Adrenal gland (tissue), 12 donors: ENCODE results near the gene SPAG8. TPM values are rescaled to one million over a fixed set of nuclear protein-coding genes. Genes with fewer than 3 reads are reported as not detected.
A peak's percentile ranks its signal among the peaks of the same experiment; 100 is the strongest.

Experiments used
- DNase-seq, 7 donors: peaks; one replicate each; pipeline ENCODE4 v3.0.0-alpha.2; 2019 to 2020
- H3K27ac ChIP-seq, 5 donors: fragments of 200-600 bp; sonication (generic) in 4 of 5; 1 replicate in 3 of 5; 2 replicates in 2 of 5; pipeline versions ENCODE4 v1.5.1 to v1.8.0; 2016 to 2020; ENCODE audit warnings: mild to moderate bottlenecking in 1 of 5
- H3K27me3 ChIP-seq: fragments of 200-600 bp; 2 replicates; pipeline ENCODE4 v1.8.0; 2021
- H3K36me3 ChIP-seq, 2 donors: fragments of 200-600 bp; replicated peaks in 1 of 2; 1 replicate in 1 of 2; 2 replicates in 1 of 2; pipeline versions ENCODE4 v1.5.1 to v1.8.0; 2018 to 2022
- H3K4me1 ChIP-seq, 2 donors: fragments of 200-600 bp; replicated peaks in 1 of 2; 1 replicate in 1 of 2; 2 replicates in 1 of 2; pipeline versions ENCODE4 v1.5.1 to v1.8.0; 2018 to 2021
- H3K4me3 ChIP-seq, 4 donors: fragments of 200-600 bp; sonication (generic) in 3 of 4; one replicate each; pipeline ENCODE4 v1.5.1; 2016 to 2018
- H3K9me3 ChIP-seq, 3 donors: fragments of 200-600 bp; sonication (generic) in 1 of 3; replicated peaks in 1 of 3; 1 replicate in 2 of 3; 2 replicates in 1 of 3; pipeline versions ENCODE4 v1.5.1 to v1.8.0; 2016 to 2021
- CTCF ChIP-seq, 6 experiments: fragments of 450-650 bp in 4 of 6; fragments of 200-600 bp in 2 of 6; sonication (generic) in 1 of 6; IDR thresholded peaks; 1 replicate in 5 of 6; 2 replicates in 1 of 6; pipeline versions ENCODE4 v1.5.1 to v1.8.0; 2016 to 2021; ENCODE audit warnings: antibody characterized with exemption in 6 of 6, mild to moderate bottlenecking in 2 of 6, moderate library complexity in 1 of 6
- POLR2A ChIP-seq, 2 donors: fragments of 450-650 bp; IDR thresholded peaks; one replicate each; pipeline ENCODE4 v1.6.1; 2017; ENCODE audit warnings: antibody characterized with exemption in 2 of 2, mild to moderate bottlenecking in 2 of 2, moderate library complexity in 1 of 2
- WGBS, 4 donors: extraction: QIAGEN DNeasy Blood & Tissue Kit in 2 of 4; methylation state at CpG; one replicate each; pipeline versions ENCODE4 v1.1.5 to v1.1.7; 2013 to 2017; 5-methylcytosine and 5-hydroxymethylcytosine counted together
- intact Hi-C, 2 donors: fragments of 100-400 bp; cut with DNase I; formaldehyde crosslinking; loops; one replicate each; pipeline versions ENCODE4 v1.14.1 to v1.15.0; 2022 to 2023
- polyA plus RNA-seq, 3 donors: library from polyadenylated mRNA; stranded (reverse); fragments of 200-250 nt in 2 of 3; fragments of 350-450 nt in 1 of 3; fragmentation: Illumina TruSeq in 1 of 3; extraction: RNeasy Lipid Tissue Mini Kit (QIAGEN cat#74804) in 1 of 3; gene quantifications; one replicate each; pipeline ENCODE4 v1.2.3, GENCODE V29; 2013 to 2014
- total RNA-seq, 9 donors: library from RNA; depleted of rRNA in 4 of 9; stranded (reverse); fragments of >200 nt in 4 of 9; fragments of 120-200 nt in 1 of 9; fragmentation: NEBNext Ultra II Directional in 1 of 9; extraction: Animal tissue kit (Norgen Biotek cat#: 25700) in 1 of 9; gene quantifications; one replicate each; pipeline versions ENCODE4 v1.1.0 to v1.2.4, GENCODE V29; 2013 to 2023
- donor health status: healthy with polysubstance abuse.
- donor health status: Bipolar disorder and iron deficiency.
- donor health status: DM: yes; HTN: yes; CAD: no.
- donor health status: DM: no; HTN: no; CAD: no.
- donor health status: DM: no; HTN: no; CAD: no.
- donor health status: DM: yes; HTN: yes; CAD: no.

Gene SPAG8
- total and polyA plus RNA-seq, 12 donors: 0.98 to 9.2 (median 2.7) TPM

GRCh38 chr9:35831040-35831439, 19.0 kb upstream of the SPAG8 start:
- Histone ChIP-seq H3K27me3 (no peaks in the 10 kb centered on the region), H3K27ac (no peak overlapping the region), H3K4me1 (peaks cover 34 to 36% of the 10 kb centered on the region in 2 donors), H3K9me3 (no peaks in the 10 kb centered on the region), H3K4me3 (no peak overlapping the region), H3K36me3 (no peaks in the 10 kb centered on the region)
- 83 to 87% (median 83%) methylated on average over 4 of the region's 4 CpGs for WGBS, 4 donors
- no peak for TF ChIP-seq POLR2A (IDR thresholded peaks at IDR 0.05)
- TF ChIP-seq CTCF (IDR thresholded peaks at IDR 0.05): no peak
- DNase-seq: no peak
- intact Hi-C loops: no loop called here

DNA sequence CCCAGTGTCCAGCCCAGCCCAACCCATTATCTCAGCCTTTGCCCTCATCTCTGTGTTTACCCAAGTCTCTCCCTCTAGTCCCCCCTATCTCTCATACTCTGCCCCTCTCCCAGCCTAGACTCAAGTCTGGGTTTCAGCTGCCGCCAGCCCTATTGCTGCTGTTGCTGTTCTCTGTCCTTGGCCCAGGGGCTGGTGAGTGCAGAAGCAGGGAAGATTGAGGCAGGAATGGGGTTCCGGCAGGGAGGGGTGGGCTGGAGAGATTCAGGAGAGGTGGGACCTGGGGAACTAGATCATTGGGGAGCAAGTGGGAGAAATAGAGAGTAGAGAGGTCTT, 17.7 kb upstream of the SPAG8 start:
- peak in 1 of 7 donors; percentile 28 for DNase-seq
- intact Hi-C loops: loop anchor here (5.0 kb wide), 2 partner anchors 37 to 48 kb away; partner anchors contain the start of gene NPR2 (in 1 of the 2)
- no peaks in the 10 kb centered on the region for H3K27me3 ChIP-seq
- TF ChIP-seq CTCF (IDR thresholded peaks at IDR 0.05): no peak
- no peak for TF ChIP-seq POLR2A (IDR thresholded peaks at IDR 0.05)
- no peaks in the 10 kb centered on the region for H3K9me3 ChIP-seq
- whole genome bisulfite sequencing, 4 donors: 26 to 33% (median 28%) methylated on average over 2 of the region's 2 CpGs
- H3K36me3 ChIP-seq: no peaks in the 10 kb centered on the region
- H3K4me3 ChIP-seq: peak overlapping the region; percentile 15 to 98 (median 48)
- peaks cover 33 to 34% of the 10 kb centered on the region in 2 donors for H3K4me1 ChIP-seq
- H3K27ac ChIP-seq: peak overlapping the region; percentile 48 to 99 (median 93)

- TF ChIP-seq CTCF (IDR thresholded peaks at IDR 0.05) (no peak), POLR2A (IDR thresholded peaks at IDR 0.05) (peak in 1 of 2 donors; percentile 52)
- Histone ChIP-seq H3K27me3 (no peaks in the 10 kb centered on the region), H3K4me3 (peak within 1 kb of the TSS; percentile 39 to 98 (median 50)), H3K4me1 (peaks cover 30 to 33% of the 10 kb centered on the region in 2 donors), H3K36me3 (no peaks in the 10 kb centered on the region), H3K27ac (peak within 1 kb of the TSS; percentile 48 to 99 (median 93)), H3K9me3 (no peaks in the 10 kb centered on the region)
- peak; percentile 94 to 99 (median 98) for DNase-seq
- intact Hi-C loops: loop anchor here (5.0 kb wide), 2 partner anchors 37 to 48 kb away; partner anchors contain the start of gene NPR2 (in 1 of the 2)
- 0 to 1% (median 1%) methylated on average over 29 to 53 of the region's 53 CpGs; no CpG with 5 or more reads in 1 of the 4 donors for WGBS, 4 donors
Measured at GRCh38 chr9:35829084-35829763, 17.2 kb upstream of the SPAG8 start, which contains the start of gene TMEM8B. TMEM8B (plus strand) TSS chr9:35829228; CDS start chr9:35829448, 220 bp downstream.

GRCh38 chr9:35828716-35829083, 16.6 kb upstream of the SPAG8 start, which contains the start of gene FAM221B:
FAM221B (minus strand) TSS chr9:35828732; CDS start chr9:35826161, 2,571 bp downstream.
- intact Hi-C loops: loop anchor here (5.0 kb wide), 2 partner anchors 36 to 49 kb away; partner anchors contain the start of gene NPR2 (in 1 of the 2)
- TF ChIP-seq CTCF (IDR thresholded peaks at IDR 0.05): no peak
- TF ChIP-seq POLR2A (IDR thresholded peaks at IDR 0.05): no peak
- WGBS, 4 donors: 0 to 3% (median 2%) methylated on average over 17 to 21 of the region's 21 CpGs
- peak within 1 kb of the TSS; percentile 39 to 98 (median 50) for H3K4me3 ChIP-seq
- peak in 2 of 7 donors; percentile 46 to 76 for DNase-seq
- peak within 1 kb of the TSS; percentile 48 to 99 (median 93) for H3K27ac ChIP-seq
- H3K4me1 ChIP-seq: peaks cover 25 to 33% of the 10 kb centered on the region in 2 donors
- no peaks in the 10 kb centered on the region for H3K27me3 ChIP-seq
- H3K36me3 ChIP-seq: no peaks in the 10 kb centered on the region
- no peaks in the 10 kb centered on the region for H3K9me3 ChIP-seq
